Renal cortical epithelial cell (primary cell): ENCODE data around the gene MED16. TPM values are rescaled to one million over a fixed set of nuclear protein-coding genes. Genes with fewer than 3 reads are reported as not detected.
"Not testable (repeated sequence)": the region's sequence is repeated elsewhere in the genome, so short reads cannot be mapped to it uniquely, and the experiment has no call there.

Experiments
- DNase-seq: peaks from one replicate; pipeline ENCODE4 v3.0.0-alpha.2; 2011; ENCODE audit warnings: low read depth
- total RNA-seq: library from RNA; depleted of rRNA; stranded (reverse); fragments of >200 nt; gene quantifications from 2 replicates; pipeline ENCODE4 v1.2.3, GENCODE V29; 2014

The MED16 gene
- total RNA-seq, 1 donor from 2014 or later, result 55.4 TPM

DNA sequence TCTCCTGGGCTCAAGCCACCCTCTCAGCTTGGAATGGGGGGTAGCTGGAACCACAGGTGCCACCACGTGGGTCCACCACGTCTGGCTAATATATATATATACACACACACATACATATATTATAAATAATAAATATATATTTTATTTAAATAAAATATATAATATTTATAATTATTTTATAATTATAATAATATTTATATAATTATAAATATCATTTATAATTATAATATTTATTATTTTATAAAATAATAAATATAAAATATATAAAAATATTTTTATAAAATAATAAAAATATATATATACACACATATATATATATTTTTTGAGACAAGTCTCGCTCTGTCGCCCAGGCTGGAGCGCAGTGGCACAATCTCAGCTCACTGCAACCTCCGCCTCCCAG lies 38.4 kb downstream of the MED16 start:
- no peak for DNase-seq

- not testable (repeated sequence) for DNase-seq
These were observed 39.3 kb downstream of the MED16 start for GRCh38 chr19:853614-854220.

DNA sequence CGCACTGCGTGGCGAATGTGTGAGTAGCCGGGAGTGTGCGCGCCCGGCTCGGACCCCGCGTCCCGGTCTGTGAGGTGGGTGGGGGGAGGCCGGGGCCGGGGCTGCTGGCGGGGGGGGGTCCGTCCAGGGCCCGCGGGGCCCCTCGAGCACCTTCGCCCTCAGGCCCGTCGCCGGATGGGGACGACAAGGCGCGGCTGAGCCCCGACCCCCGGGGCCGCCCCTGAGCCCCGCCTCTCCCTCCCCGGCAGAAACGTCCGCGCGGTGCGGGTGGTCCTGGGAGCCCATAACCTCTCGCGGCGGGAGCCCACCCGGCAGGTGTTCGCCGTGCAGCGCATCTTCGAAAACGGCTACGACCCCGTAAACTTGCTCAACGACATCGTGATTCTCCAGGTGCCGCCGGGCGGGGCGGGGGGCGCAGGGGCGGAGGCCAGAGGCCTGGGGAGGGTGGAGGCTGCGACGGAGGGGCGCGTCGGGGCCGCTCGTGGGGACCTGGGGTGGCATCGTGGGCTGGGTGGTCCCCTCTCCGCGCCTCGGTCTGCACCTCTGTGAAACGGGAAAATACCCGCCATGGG lies 39.9 kb downstream of the MED16 start:
- no peak for DNase-seq

DNA sequence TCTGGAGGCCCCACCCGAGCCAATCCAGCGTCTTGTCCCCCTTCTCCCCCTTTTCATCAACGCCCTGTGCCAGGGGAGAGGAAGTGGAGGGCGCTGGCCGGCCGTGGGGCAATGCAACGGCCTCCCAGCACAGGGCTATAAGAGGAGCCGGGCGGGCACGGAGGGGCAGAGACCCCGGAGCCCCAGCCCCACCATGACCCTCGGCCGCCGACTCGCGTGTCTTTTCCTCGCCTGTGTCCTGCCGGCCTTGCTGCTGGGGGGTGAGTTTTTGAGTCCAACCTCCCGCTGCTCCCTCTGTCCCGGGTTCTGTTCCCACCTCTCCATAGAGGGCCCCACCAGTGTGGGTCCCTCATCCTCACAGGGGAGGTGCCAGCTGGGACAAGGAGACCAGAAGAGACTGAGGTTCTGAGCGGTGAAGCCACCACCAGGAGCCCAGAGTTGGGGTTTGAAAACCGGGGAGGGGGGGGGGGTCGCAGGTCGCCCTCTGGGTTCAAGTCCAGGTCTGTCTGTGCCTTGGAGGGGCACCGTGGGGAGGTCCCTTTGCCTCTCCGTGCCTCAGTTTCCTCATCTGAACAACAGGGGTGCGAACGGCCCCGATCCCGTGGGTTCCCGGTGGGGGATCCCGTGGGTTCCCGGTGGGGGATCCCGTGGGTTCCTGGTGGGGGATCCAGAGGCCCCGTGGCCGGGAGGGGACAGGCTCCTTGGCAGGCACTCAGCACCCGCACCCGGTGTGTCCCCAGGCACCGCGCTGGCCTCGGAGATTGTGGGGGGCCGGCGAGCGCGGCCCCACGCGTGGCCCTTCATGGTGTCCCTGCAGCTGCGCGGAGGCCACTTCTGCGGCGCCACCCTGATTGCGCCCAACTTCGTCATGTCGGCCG lies 40.6 kb downstream of the MED16 start, which contains the start of gene ELANE:
ELANE (plus strand) TSS at position 168 of the 878 bp plus-strand sequence; CDS start at position 194, 26 bp downstream.
- no peak for DNase-seq

GRCh38 chr19:850979-851335 lies 42.0 kb downstream of the MED16 start:
- DNase-seq, result no peak

DNA sequence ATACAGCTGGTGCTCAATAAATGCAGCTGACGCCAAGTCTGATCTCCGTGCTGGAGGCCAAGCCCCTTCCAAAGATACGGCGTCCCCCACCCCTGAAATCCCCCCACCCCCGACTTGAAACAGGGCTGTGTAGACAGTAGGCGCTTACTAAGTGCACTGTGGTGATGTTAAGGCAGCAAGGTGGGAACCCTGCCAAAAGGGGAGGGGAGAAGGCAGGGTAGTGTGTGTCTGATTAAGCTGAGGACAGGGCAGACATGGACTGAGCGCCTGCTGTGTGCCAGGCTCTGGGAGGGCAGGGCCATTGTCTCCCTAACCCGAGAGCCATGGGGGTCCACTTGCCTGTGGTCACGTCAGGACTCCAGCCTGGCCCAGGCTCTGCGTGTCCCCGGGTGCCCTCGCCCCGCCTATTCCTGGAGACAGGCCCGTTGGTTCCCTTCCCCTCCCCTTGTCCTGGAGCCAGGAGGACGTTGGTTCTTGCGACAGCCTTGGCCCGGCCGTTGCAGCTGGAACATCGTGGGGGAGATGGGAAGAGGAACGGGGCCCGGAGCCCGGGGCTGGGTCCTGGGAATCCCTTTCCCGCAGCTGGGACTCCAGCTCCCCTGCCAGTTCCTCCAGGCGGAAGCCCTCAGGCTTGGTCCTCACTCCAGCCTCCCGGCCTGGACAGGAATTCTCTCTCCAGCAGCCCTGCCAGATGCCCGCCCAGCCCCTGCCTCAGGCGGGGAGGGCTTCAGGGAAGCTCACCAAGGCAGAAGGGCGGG lies 42.6 kb downstream of the MED16 start:
- peak; percentile 80 for DNase-seq

GRCh38 chr19:849195-849594 lies 43.8 kb downstream of the MED16 start:
- not testable (repeated sequence) for DNase-seq

DNA sequence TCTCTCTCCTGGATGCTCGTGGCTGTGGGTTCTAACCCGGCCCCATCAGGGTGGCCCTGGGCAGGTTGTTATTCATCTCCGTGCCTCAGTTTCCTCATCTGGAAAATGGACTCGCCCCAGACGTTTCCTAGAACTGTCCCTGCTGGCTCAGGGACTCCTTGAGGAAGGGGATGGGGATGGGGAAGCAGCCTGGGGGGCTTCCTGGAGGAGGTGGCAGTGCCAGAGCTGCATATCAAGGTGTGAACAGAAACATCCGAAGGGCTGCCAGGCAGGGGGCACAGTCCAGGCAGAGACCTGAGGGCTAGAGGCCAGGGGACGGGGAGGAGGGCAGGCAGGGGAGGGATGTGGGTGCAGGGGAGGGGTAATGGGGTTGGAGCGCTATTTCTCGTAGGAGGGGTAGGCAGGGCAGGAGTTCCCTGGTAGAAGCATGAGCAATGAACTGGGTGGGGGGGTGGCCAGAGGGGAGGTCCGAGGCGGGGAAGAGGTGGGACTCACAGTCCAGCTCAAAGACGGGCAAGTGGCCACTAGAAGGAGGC lies 44.5 kb downstream of the MED16 start:
- DNase-seq, result peak; percentile 37

DNA sequence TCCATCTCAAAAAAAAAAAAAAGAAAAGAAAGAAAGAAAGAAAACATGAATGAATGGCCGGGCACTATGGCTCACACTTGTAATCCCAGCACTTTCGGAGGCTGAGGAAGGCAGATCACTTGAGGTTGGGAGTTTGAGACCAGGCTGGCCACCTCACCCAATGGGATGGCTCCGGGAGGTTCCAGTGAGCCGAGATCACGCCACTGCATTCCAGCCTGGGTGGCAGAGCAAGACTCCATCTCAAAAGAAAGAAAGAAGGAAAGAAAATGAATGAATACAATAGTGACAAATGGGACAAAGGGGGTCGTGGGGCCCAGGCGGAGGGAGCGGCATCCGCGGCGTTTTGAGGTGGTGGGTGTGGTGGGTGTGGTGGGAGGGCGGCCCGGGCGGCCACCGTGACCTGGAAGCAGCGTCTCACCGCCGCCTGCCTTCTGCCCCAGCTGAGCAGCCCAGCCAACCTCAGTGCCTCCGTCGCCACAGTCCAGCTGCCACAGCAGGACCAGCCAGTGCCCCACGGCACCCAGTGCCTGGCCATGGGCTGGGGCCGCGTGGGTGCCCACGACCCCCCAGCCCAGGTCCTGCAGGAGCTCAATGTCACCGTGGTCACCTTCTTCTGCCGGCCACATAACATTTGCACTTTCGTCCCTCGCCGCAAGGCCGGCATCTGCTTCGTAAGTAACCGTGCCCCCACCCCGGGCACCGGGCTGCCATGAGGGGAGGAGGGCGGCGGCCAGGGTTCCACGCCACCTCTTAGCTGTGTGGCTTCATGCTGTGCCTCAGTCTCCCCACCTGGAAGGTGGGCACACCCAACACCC lies 47.1 kb downstream of the MED16 start:
- DNase-seq, result no peak

- DNase-seq, result no peak
These were observed 48.4 kb downstream of the MED16 start for GRCh38 chr19:844546-844971.

GRCh38 chr19:843836-844545 lies 49.0 kb downstream of the MED16 start:
- DNase-seq, result no peak

DNA sequence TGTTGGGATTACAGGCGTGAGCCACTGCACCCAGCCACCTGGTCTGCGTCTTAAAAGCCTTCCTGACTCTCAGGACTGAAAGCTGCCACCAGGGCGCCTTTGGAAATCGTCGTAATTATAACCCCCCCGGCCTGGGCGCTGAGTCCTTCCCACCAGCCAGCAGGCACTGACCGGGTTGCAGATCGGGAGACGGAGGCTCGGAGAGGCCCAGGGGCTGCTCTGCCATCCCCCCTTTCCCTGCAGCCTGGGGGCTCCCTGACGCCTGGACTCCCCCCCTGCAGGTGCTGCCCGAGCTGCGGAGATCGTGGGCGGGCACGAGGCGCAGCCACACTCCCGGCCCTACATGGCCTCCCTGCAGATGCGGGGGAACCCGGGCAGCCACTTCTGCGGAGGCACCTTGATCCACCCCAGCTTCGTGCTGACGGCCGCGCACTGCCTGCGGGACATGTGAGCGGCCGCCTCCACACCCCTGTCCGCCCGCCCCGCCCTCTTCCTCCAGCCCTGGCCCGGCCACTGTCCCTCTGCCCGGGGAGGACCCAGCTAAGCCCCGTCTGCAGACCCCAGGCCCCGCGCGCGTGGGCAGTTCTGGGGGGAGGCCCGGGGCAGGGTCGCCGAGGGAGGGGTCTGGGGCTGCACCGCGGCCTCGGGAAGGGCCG lies 49.7 kb downstream of the MED16 start:
- DNase-seq, result no peak

DNA sequence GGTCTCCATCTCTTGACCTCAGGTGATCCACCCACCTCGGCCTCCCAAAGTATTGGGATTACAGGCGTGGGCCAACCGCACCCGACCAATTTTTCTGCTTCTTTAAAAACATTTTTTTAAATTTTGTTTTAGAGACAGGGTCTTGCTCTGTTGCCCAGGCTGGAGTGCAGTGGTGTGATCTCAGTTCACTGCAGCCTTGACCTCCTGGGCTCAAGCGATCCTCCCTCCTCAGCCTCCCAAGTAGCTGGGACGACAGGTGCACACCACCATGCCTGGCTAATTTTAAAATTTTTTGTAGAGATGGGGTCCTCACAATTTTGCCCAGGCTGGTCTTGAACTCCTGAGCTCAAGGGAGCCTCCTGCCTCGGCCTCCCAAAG lies 50.2 kb downstream of the MED16 start:
- DNase-seq, result not testable (repeated sequence)

- no peak for DNase-seq
These were observed 52.3 kb downstream of the MED16 start, which contains the start of gene PRTN3 for GRCh38 chr19:840519-841206. PRTN3 (plus strand) TSS chr19:840999; CDS start chr19:841009, 10 bp downstream.

DNA sequence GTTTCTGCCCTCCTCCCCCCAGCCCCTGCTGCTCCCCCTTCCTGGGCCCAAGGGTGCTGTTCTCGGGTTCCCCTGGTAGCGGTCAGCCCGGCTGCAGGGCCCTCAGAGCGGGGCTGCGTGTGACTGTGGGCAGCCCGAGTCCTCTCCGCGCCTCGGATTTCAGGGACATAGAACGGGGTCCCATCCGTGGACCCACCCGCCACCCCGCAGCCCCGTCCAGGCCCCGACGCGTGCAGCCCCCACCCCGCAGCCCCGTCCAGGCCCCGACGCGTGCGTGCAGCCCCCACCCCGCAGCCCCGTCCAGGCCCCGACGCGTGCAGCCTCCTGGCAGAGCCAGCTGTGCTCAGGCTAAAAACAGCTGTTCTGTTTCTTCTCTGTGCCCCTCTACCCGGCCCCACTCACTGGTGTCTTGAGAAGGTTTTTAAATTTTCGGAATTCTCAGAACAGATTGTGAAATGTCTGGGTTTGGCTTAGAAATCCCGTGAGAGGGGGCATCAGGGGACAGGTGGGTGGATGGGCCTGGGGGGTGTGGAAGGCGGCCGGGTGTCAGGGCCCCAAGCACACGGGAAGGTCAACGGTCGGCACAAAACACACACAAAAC lies 57.7 kb downstream of the MED16 start:
- DNase-seq, result no peak

DNA sequence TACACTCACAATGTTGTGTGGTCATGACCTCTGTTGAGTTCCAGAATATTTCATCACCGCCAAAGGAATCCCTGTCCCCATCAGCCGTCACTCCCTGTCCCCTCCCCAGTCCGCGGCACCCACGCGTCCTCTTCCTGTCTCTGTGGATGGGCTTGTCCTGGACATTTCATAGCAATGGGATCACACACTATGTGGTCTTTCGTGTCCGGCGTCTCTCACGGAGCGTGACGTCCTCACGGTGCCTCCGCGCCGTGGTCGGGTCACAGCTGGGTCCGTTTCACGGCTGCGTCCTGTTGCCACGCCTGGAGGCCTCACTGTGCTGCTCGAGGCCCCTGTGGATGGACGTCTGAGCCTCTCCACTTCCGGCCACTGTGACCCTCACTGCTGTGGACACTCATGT lies 58.8 kb downstream of the MED16 start:
- DNase-seq, result no peak

- no peak for DNase-seq
These were observed 61.3 kb downstream of the MED16 start for GRCh38 chr19:831407-832369.
